A673 (cell line): Measurements from ENCODE around the gene TRMT10A. TPM values are rescaled to one million over a fixed set of nuclear protein-coding genes. Genes with fewer than 3 reads are reported as not detected.

Experiments used
- Bru-seq: library from RNA; stranded (reverse); fragments of 400-500 nt; gene quantifications from one replicate; lab custom pipeline; 2021; lab: Mats Ljungman, UMichigan
- BruChase-seq, 2 experiments: library from RNA; stranded (reverse); fragments of 400-500 nt; gene quantifications; one replicate each; lab custom pipeline; 2021; lab: Mats Ljungman, UMichigan
- BruUV-seq: library from RNA; stranded (reverse); fragments of 400-500 nt; replicated peaks from 2 replicates; lab custom pipeline; 2021; lab: Mats Ljungman, UMichigan
- CTCF ChIA-PET: fragments of 300-600 bp; sonication (Branson Sonifier 250); formaldehyde crosslinking; loops from one replicate; lab custom pipeline; 2022; ENCODE audit warnings: antibody characterized with exemption; lab: Charles Lee
- POLR2A ChIA-PET: fragments of 300-600 bp; sonication (Branson Sonifier 250); formaldehyde crosslinking; loops from one replicate; lab custom pipeline; 2022; ENCODE audit warnings: antibody characterized with exemption; ENCODE audit not compliant: low non-redundant PET; lab: Charles Lee
- DNase-seq: peaks from one replicate; pipeline ENCODE4 v3.0.0-alpha.2; 2015; ENCODE audit warnings: low spot score
- H3K27ac ChIP-seq: fragments of 200-600 bp; sonication (generic); 2 replicates; pipeline ENCODE4 v1.5.1; 2016; ENCODE audit warnings: mixed run types, low read depth, mild to moderate bottlenecking, mixed read lengths, antibody characterized with exemption, low read length; ENCODE audit not compliant: poor library complexity, severe bottlenecking
- H3K27me3 ChIP-seq: fragments of 200-600 bp; sonication (generic); replicated peaks from 2 replicates; pipeline ENCODE4 v1.6.1; 2017; ENCODE audit warnings: mixed run types, low read depth, mild to moderate bottlenecking, mixed read lengths, antibody characterized with exemption, low read length; ENCODE audit not compliant: insufficient read depth, poor library complexity
- H3K36me3 ChIP-seq: fragments of 200-600 bp; sonication (generic); 2 replicates; pipeline ENCODE4 v1.6.1; 2016; ENCODE audit warnings: mixed run types, mild to moderate bottlenecking, mixed read lengths, antibody characterized with exemption, low read length; ENCODE audit not compliant: insufficient read depth, poor library complexity, severe bottlenecking
- H3K4me1 ChIP-seq: fragments of 200-600 bp; sonication (generic); 2 replicates; pipeline ENCODE4 v1.6.1; 2017; ENCODE audit warnings: mixed run types, mild to moderate bottlenecking, mixed read lengths, antibody characterized with exemption, low read length; ENCODE audit not compliant: insufficient read depth, poor library complexity, severe bottlenecking
- H3K4me3 ChIP-seq: fragments of 200-600 bp; sonication (generic); 2 replicates; pipeline ENCODE4 v1.5.1; 2016; ENCODE audit warnings: low read depth, mixed run types, mild to moderate bottlenecking, mixed read lengths, low read length; ENCODE audit not compliant: poor library complexity, severe bottlenecking
- H3K9me3 ChIP-seq: fragments of 200-600 bp; sonication (generic); 2 replicates; pipeline ENCODE4 v1.6.1; 2016; ENCODE audit warnings: mixed run types, low read depth, mild to moderate bottlenecking, mixed read lengths, antibody characterized with exemption, low read length; ENCODE audit not compliant: poor library complexity, severe bottlenecking
- EZH2 ChIP-seq: fragments of 200-600 bp; sonication (generic); IDR thresholded peaks from 2 replicates; pipeline ENCODE4 v1.6.1; 2017; ENCODE audit warnings: borderline replicate concordance, low read depth, mild to moderate bottlenecking, mixed read lengths, antibody characterized with exemption, low read length; ENCODE audit not compliant: poor library complexity, severe bottlenecking
- intact Hi-C: fragments of 100-400 bp; cut with micrococcal nuclease; formaldehyde crosslinking; loops from one replicate; pipeline ENCODE4 v1.10.0; 2022; ENCODE audit not compliant: unreplicated experiment
- long read RNA-seq: library from polyadenylated mRNA; stranded (forward); transcript quantifications from one replicate; pipeline ENCODE4 v2.0.0, GENCODE V29; 2022
- total RNA-seq: library from RNA; stranded (reverse); gene quantifications from 2 replicates; pipeline ENCODE4 v1.2.3, GENCODE V29; 2021
- TF ChIP-seq, protein P1 (sequence below): fragments of 300-800, 200-600 bp; sonication (generic); conservative IDR thresholded peaks from 2 replicates; pipeline ENCODE4 v1.5.1; 2017; ENCODE audit warnings: low read depth, mild to moderate bottlenecking, antibody characterized with exemption, low read length, moderate library complexity, mixed read lengths

Gene TRMT10A, protein sequence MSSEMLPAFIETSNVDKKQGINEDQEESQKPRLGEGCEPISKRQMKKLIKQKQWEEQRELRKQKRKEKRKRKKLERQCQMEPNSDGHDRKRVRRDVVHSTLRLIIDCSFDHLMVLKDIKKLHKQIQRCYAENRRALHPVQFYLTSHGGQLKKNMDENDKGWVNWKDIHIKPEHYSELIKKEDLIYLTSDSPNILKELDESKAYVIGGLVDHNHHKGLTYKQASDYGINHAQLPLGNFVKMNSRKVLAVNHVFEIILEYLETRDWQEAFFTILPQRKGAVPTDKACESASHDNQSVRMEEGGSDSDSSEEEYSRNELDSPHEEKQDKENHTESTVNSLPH
- total RNA-seq (2.4 and 4.6 TPM in 2 replicates), Bru-seq, nascent RNA (percentile 49 among the genes with signal in this experiment), BruChase-seq, experiment 1, labeled RNA remaining after a 2-hour chase (percentile 51 among the genes with signal in this experiment), BruChase-seq, experiment 2, labeled RNA remaining after a 6-hour chase (percentile 58 among the genes with signal in this experiment)
- long read RNA-seq, partial matches to known transcripts, result 1 of 15 reads
- long read RNA-seq, other reads (novel, unspliced or antisense), result 7 of 15 reads

DNA sequence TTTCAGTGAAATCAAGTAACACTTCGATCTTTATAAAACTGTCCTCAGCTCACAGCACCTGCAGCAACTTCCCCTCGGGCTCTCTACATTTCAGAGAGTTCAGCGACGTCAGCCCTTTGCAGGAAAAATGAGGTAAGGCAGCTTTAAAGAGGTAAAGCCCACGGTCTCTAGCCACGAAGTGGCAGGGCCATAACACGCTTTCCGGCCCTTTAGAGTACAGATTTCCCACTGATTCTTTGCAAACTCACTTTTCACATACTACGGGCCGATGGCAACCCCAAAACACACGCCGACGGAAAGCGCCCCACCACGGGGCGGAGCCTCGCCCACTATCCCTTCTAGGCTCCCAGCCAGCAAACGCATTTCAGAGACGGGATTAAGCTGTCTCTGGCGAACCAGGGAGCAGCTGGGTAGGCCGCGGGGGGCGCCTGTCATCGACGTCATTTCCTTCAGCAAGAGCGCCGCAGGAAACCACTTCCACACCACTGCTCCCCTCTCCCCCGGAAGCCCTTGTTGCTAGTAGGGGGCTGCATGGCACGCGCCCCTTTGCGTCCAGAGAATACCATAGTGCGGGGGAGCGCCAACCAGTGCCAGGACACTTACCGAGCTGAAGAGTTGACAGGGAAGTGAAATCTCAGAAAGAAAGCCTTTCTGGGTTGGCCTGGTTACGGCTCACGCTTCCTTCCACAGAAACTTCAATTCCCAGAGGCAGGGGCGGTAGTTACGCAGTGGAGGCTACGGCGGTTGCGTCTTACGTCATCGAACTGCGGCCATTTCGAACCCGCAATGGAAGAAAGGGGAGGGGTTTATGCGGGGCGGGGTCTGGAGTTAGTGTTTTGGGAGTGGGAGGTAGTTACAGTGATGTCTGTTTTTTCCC is at the start of gene TRMT10A:
TSS of gene TRMT10A (minus strand) at position 730 of the 877 bp plus-strand sequence. CDS start 4,701 bp downstream, outside the sequence.
- ChIA-PET CTCF (no interaction called here), POLR2A (no interaction called here)
- intact Hi-C loops, result loop anchor here (5.0 kb wide), 2 partner anchors 324 to 384 kb away; partner anchors contain the start of gene DNAJB14
- no peaks in the 10 kb centered on the region for H3K36me3 ChIP-seq
- DNase-seq, result peak; percentile 98
- TF ChIP-seq EZH2, result no peak
- TF ChIP-seq, protein P1, sequence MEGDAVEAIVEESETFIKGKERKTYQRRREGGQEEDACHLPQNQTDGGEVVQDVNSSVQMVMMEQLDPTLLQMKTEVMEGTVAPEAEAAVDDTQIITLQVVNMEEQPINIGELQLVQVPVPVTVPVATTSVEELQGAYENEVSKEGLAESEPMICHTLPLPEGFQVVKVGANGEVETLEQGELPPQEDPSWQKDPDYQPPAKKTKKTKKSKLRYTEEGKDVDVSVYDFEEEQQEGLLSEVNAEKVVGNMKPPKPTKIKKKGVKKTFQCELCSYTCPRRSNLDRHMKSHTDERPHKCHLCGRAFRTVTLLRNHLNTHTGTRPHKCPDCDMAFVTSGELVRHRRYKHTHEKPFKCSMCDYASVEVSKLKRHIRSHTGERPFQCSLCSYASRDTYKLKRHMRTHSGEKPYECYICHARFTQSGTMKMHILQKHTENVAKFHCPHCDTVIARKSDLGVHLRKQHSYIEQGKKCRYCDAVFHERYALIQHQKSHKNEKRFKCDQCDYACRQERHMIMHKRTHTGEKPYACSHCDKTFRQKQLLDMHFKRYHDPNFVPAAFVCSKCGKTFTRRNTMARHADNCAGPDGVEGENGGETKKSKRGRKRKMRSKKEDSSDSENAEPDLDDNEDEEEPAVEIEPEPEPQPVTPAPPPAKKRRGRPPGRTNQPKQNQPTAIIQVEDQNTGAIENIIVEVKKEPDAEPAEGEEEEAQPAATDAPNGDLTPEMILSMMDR, result no peak
- H3K27ac ChIP-seq, result peak within 1 kb of the TSS; percentile 99
- BruUV-seq, result no TSS peak
- H3K4me3 ChIP-seq, result peak within 1 kb of the TSS; percentile 65
- H3K4me1 ChIP-seq, result no peaks in the 10 kb centered on the region
- H3K9me3 ChIP-seq, result no peaks in the 10 kb centered on the region
- H3K27me3 ChIP-seq, result no peaks in the 10 kb centered on the region

DNA sequence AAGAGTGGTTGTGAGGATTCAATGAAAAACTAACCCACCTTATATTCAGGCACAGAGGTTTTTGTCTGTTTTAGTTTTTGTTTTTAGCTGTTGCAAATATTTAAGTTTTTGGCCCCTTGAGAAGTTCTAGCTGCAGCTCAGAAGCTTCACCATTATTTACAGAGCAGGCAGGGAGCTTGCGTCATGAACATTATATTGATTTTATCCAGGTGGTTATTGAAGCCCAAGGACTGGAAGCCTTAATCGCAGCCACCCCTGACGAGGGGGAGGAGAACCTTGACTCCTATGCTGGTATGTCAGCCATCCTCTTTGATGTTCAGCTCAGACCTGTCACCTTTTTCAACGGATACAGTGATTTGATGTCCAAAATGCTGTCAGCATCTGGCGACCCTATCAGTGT is 48.9 kb upstream of the TRMT10A start:
- POLR2A ChIA-PET, result no interaction called here

GRCh38 chr4:99612281-99612680 is 48.4 kb upstream of the TRMT10A start:
- no peak for DNase-seq
- no peaks in the 10 kb centered on the region for H3K9me3 ChIP-seq
- POLR2A ChIA-PET, result no interaction called here
- intact Hi-C loops, result no loop called here
- CTCF ChIA-PET, result no interaction called here
- H3K27ac ChIP-seq, result no peak overlapping the region
- BruUV-seq, result no TSS peak
- H3K4me1 ChIP-seq, result no peaks in the 10 kb centered on the region
- no peak overlapping the region for H3K4me3 ChIP-seq
- TF ChIP-seq, protein P1, result no peak
- no peak for TF ChIP-seq EZH2
- H3K36me3 ChIP-seq, result no peaks in the 10 kb centered on the region
- H3K27me3 ChIP-seq, result peaks cover 61% of the 10 kb centered on the region

More for the DNA sequence above, 48.9 kb upstream of the TRMT10A start:
- no peak for DNase-seq
- TF ChIP-seq, protein P1, result no peak
- TF ChIP-seq EZH2, result no peak
- intact Hi-C loops, result no loop called here
- CTCF ChIA-PET, result interaction anchor here (0.5 kb wide), 1 partner anchor 10 kb away, joined by 3 read pairs; no protein-coding TSS in a partner anchor
- Histone ChIP-seq H3K4me3 (no peak overlapping the region), H3K9me3 (no peaks in the 10 kb centered on the region), H3K36me3 (no peaks in the 10 kb centered on the region), H3K4me1 (no peaks in the 10 kb centered on the region), H3K27me3 (peaks cover 57% of the 10 kb centered on the region), H3K27ac (no peak overlapping the region)
- BruUV-seq, result no TSS peak
